K562 (cell line): ENCODE measurements around the gene RSPH9. TPM values are rescaled to one million over a fixed set of nuclear protein-coding genes. Genes with fewer than 3 reads are reported as not detected.

Experiments used
- ARNT ChIP-seq, 2 experiments: fragments of 450-650 bp; IDR thresholded peaks; 2 replicates each; pipeline ENCODE4 v1.6.1; 2016; ENCODE audit warnings: mild to moderate bottlenecking in 1 of 2
- CREBBP ChIP-seq: IDR thresholded peaks from one replicate; pipeline ENCODE4 v1.6.1; 2012; ENCODE audit warnings: low read depth, mild to moderate bottlenecking, control low read depth, inconsistent platforms, low read length
- ETV6 ChIP-seq, 3 experiments: fragments of 150-350 bp in 1 of 3; sonication (generic) in 1 of 3; formaldehyde crosslinking in 1 of 3; IDR thresholded peaks; 2 replicates each; pipeline versions ENCODE4 v1.6.1 to v1.8.0; 2014 to 2022; ENCODE audit warnings: borderline replicate concordance in 2 of 3, low read depth in 2 of 3, antibody characterized with exemption in 1 of 3, low read length in 1 of 3, mild to moderate bottlenecking in 1 of 3, missing genetic modification reagents in 1 of 3
- HMGN3 ChIP-seq: IDR thresholded peaks from 2 replicates; pipeline ENCODE4 v1.6.1; 2011; ENCODE audit warnings: borderline replicate concordance, low read depth, mild to moderate bottlenecking, mixed read lengths, low read length; ENCODE audit not compliant: insufficient read length; ENCODE audit errors: extremely low read depth
- IRF2 ChIP-seq: sonication (generic); formaldehyde crosslinking; IDR thresholded peaks from 2 replicates; pipeline ENCODE4 v1.8.1; 2022; ENCODE audit warnings: mild to moderate bottlenecking, missing genetic modification reagents
- MITF ChIP-seq: IDR thresholded peaks from 2 replicates; pipeline ENCODE4 v1.6.1; 2014; ENCODE audit warnings: antibody characterized with exemption
- NFIC ChIP-seq: fragments of 450-650 bp; IDR thresholded peaks from 2 replicates; pipeline ENCODE4 v1.6.1; 2017; ENCODE audit warnings: mild to moderate bottlenecking, inconsistent platforms
- PBX2 ChIP-seq, 2 experiments: IDR thresholded peaks in 1 of 2; conservative IDR thresholded peaks in 1 of 2; 2 replicates each; pipeline ENCODE4 v1.6.1; 2016; ENCODE audit warnings: low read depth in 2 of 2, mild to moderate bottlenecking in 1 of 2, missing compliant biosample characterization in 1 of 2, missing genetic modification characterization in 1 of 2, moderate library complexity in 1 of 2
- POLR2AphosphoS5 ChIP-seq: IDR thresholded peaks from 2 replicates; pipeline ENCODE4 v1.6.1; 2011; ENCODE audit warnings: mild to moderate bottlenecking, low read depth, low read length, moderate library complexity; ENCODE audit not compliant: control insufficient read depth, insufficient read depth
- RB1 ChIP-seq: fragments of 450-650 bp; IDR thresholded peaks from 2 replicates; pipeline ENCODE4 v1.6.1; 2017; ENCODE audit warnings: low read depth, mild to moderate bottlenecking
- RFX1 ChIP-seq: fragments of 450-650 bp; IDR thresholded peaks from 2 replicates; pipeline ENCODE4 v1.6.1; 2016; ENCODE audit warnings: mild to moderate bottlenecking, moderate library complexity
- RHOXF2B ChIP-seq: fragments of 250-450 bp; sonication (Bioruptor Pico); conservative IDR thresholded peaks from 2 replicates; pipeline ENCODE4 v1.5.1; 2021
- SMAD2 ChIP-seq: fragments of 150-350 bp; IDR thresholded peaks from 2 replicates; pipeline ENCODE4 v1.6.1; 2014; ENCODE audit warnings: low read depth, mild to moderate bottlenecking, low read length
- TCF7L2 ChIP-seq: fragments of 150-350 bp; IDR thresholded peaks from 2 replicates; pipeline ENCODE4 v1.6.1; 2016; ENCODE audit warnings: low read depth, mild to moderate bottlenecking, low read length, moderate library complexity
- TCFL5 ChIP-seq: fragments of 250-450 bp; sonication (Bioruptor Pico); conservative IDR thresholded peaks from 2 replicates; pipeline ENCODE4 v1.6.1; 2021; ENCODE audit warnings: mild to moderate bottlenecking, moderate library complexity, matching md5 sums
- XRCC5 ChIP-seq: fragments of 200-400 bp; formaldehyde crosslinking; IDR thresholded peaks from 2 replicates; pipeline ENCODE4 v1.6.1; 2017; ENCODE audit warnings: low read depth, mild to moderate bottlenecking, low read length
- ZBTB11 ChIP-seq, 3 experiments: fragments of 200-800 bp in 1 of 3; fragments of 250-450 bp in 1 of 3; fragments of 450-650 bp in 1 of 3; sonication (Bioruptor Pico) in 1 of 3; sonication (Bioruptor generic) in 1 of 3; formaldehyde crosslinking in 1 of 3; IDR thresholded peaks; 2 replicates each; pipeline versions ENCODE4 v1.6.1 to v1.8.0; 2016 to 2022; ENCODE audit warnings: mild to moderate bottlenecking in 2 of 3, missing genetic modification characterization in 2 of 3, missing compliant biosample characterization in 1 of 3, moderate library complexity in 1 of 3
- ZNF124 ChIP-seq: sonication (generic); formaldehyde crosslinking; IDR thresholded peaks from 2 replicates; pipeline ENCODE4 v1.8.1; 2022; ENCODE audit warnings: missing genetic modification reagents
- ZNF143 ChIP-seq: sonication (generic); formaldehyde crosslinking; IDR thresholded peaks from 2 replicates; pipeline ENCODE4 v1.9.0; 2022; ENCODE audit warnings: mild to moderate bottlenecking, missing genetic modification reagents
- polyA plus RNA-seq, 8 experiments: library from polyadenylated mRNA; depleted of rRNA in 4 of 8; stranded (reverse) in 5 of 8; unstranded in 3 of 8; fragments of >200 nt; fragmentation: Nextera tagmentation in 2 of 8; fragmentation: Illumina TruSeq in 1 of 8; extraction: Ambion mirVana in 2 of 8; extraction: Trizol in 1 of 8; gene quantifications; 2 replicates each; pipeline versions ENCODE4 v1.2.1 to v1.2.3, GENCODE V29; 2011 to 2014; ENCODE audit warnings: inconsistent platforms in 1 of 8, missing spikeins in 1 of 8
- total RNA-seq, 7 experiments: library from RNA; depleted of rRNA in 6 of 7; stranded (reverse); fragments of >200 nt in 6 of 7; fragmentation: Illumina TruSeq in 2 of 7; extraction: Trizol in 2 of 7; gene quantifications; 2 replicates each; pipeline versions ENCODE4 v1.2.1 to v1.2.3, GENCODE V29; 2011 to 2021; ENCODE audit warnings: low replicate concordance in 1 of 7

RSPH9 gene
- total and polyA plus RNA-seq, 9 of the 15 experiments (the other 6 are each of a cell fraction or from before 2014, with no cell fraction given), result 0.05 to 0.60 (median 0.39) TPM; not detected in 6

DNA sequence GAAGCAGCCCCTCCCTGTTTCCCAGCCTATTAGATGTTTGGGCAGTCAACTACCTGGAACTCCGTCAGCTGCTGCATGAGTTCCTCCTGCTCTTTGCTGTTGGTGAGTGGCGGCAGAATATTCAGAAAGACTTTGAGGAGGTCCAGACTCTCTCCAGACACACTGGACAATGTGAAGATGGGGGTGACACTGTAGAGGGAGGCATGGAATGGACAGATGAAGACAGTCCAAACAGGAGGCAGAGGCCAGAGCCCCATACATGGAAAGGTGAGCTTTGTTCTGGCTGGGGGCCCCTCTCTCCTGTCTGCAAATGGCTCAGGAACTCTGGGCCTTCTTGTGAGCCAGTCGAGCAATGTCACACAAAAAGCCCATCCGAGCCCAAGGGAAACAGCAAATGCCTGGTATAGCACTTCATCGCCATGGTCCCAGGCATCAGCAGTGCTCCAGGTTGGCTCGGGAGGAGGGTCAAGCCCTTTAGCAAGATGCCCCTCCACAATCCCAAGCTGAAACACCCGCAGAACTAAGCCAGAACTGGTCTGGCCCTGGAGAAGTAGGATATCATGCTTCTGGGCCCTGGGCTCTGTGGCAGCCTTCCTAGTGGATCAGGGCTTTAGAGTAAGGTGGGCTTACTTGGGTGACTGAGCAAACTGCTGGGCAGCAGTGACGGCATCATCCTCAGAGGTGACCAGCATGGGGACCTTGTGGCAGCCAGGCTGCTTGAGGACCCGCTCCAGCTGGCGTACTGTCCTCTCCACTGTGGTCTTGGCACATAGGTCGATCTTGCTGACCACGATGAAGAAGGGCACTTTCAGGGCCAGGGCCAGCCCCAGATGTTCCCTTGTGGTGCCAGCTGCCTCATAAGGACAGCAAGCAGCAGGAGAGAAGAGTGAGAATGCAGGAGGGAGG is 20.7 kb upstream of the RSPH9 start (continued):
- TF ChIP-seq PBX2 (CRISPR knock-in tag; IDR thresholded peaks at IDR 0.05; ENCODE audit: low read depth) (no peak), PBX2 (tag; conservative IDR thresholded peaks at IDR 0.05; ENCODE audit: low read depth) (no peak), SMAD2 (no peak), HMGN3 (no peak), ETV6 (IDR thresholded peaks at IDR 0.05; ENCODE audit: borderline replicate concordance in 1 of 2, low read depth in 2 of 2, low read length in 1 of 2) (no peak), ETV6 (CRISPR knock-in tag; IDR thresholded peaks at IDR 0.05; ENCODE audit: borderline replicate concordance) (no peak), XRCC5 (no peak), NFIC (no peak), TCF7L2 (no peak), ZBTB11 (CRISPR knock-in tag; IDR thresholded peaks at IDR 0.05) (no peak), ZNF124 (CRISPR knock-in tag) (no peak), RFX1 (no peak), IRF2 (no peak), ZNF143 (0 out of 2 replicates have a peak, but pooled peaks have one; percentile 19), RHOXF2B (CRISPR knock-in tag) (no peak), POLR2AphosphoS5 (peak; percentile 24; the same call in 1 of the 2 replicates), CREBBP (no peak), TCFL5 (CRISPR knock-in tag) (no peak), RB1 (0 out of 2 replicates have a peak, but pooled peaks have one; percentile 11), MITF (no peak), ARNT (IDR thresholded peaks at IDR 0.05) (no peak)
